SK-N-SH (cell line): ENCODE measurements around the gene NKX6-2. TPM values are rescaled to one million over a fixed set of nuclear protein-coding genes. Genes with fewer than 3 reads are reported as not detected.

ENCODE experiments used
- CTCF ChIA-PET: fragments of 300-600, 350-600 bp; formaldehyde crosslinking; extraction: SDS; loops from one replicate; lab custom pipeline; 2021; lab: Yijun Ruan, JAX
- POLR2A ChIA-PET: fragments of 350-600 bp; sonication (Branson Sonifier 250); formaldehyde crosslinking; extraction: SDS; loops from one replicate; lab custom pipeline; 2020; ENCODE audit warnings: antibody characterized with exemption, inconsistent platforms; lab: Yijun Ruan, JAX
- DNase-seq: peaks from one replicate; pipeline ENCODE4 v3.0.0; 2012
- H2AFZ ChIP-seq: fragments of 200-600 bp; sonication (generic); 2 replicates; pipeline ENCODE4 v1.8.1; 2016; ENCODE audit warnings: antibody characterized with exemption, mild to moderate bottlenecking, low read depth
- H3F3A ChIP-seq: fragments of 200-600 bp; sonication (generic); replicated peaks from 2 replicates; pipeline ENCODE3; 2016; ENCODE audit warnings: antibody characterized with exemption, mild to moderate bottlenecking; ENCODE audit not compliant: insufficient read depth
- H3K27ac ChIP-seq, 2 experiments: fragments of 200-500 bp in 1 of 2; fragments of 200-600 bp in 1 of 2; sonication (Bioruptor generic) in 1 of 2; sonication (generic), shearing (Covaris generic) in 1 of 2; 2 replicates each; pipeline versions ENCODE4 v1.5.1 to v1.6.1; 2014 to 2016; ENCODE audit warnings: low read depth in 2 of 2, inconsistent platforms in 1 of 2, low read length in 1 of 2, mild to moderate bottlenecking in 1 of 2, mixed read lengths in 1 of 2
- H3K27me3 ChIP-seq: fragments of 200-600 bp; sonication (generic), shearing (Covaris generic); 2 replicates; pipeline ENCODE4 v1.6.1; 2016; ENCODE audit warnings: mixed run types; ENCODE audit not compliant: insufficient read depth
- H3K36me3 ChIP-seq, 2 experiments: fragments of 200-500 bp in 1 of 2; fragments of 200-600 bp in 1 of 2; sonication (Bioruptor generic) in 1 of 2; sonication (generic) in 1 of 2; replicated peaks in 1 of 2; 2 replicates each; pipeline versions ENCODE3 to v1.5.1; 2014 to 2016; ENCODE audit warnings: low read length in 1 of 2, mild to moderate bottlenecking in 1 of 2; ENCODE audit not compliant: insufficient read depth in 2 of 2, control insufficient read depth in 1 of 2
- H3K4me1 ChIP-seq, 2 experiments: fragments of 200-500 bp in 1 of 2; fragments of 200-600 bp in 1 of 2; sonication (Bioruptor generic) in 1 of 2; sonication (generic), shearing (Covaris generic) in 1 of 2; 2 replicates each; pipeline versions ENCODE4 v1.5.1 to v1.6.1; 2014 to 2016; ENCODE audit warnings: low read depth in 1 of 2, low read length in 1 of 2, mixed run types in 1 of 2; ENCODE audit not compliant: insufficient read depth in 2 of 2, control insufficient read depth in 1 of 2
- H3K4me2 ChIP-seq: fragments of 200-600 bp; sonication (generic), shearing (Covaris generic); 2 replicates; pipeline ENCODE4 v1.6.1; 2017; ENCODE audit warnings: mixed run types
- H3K4me3 ChIP-seq, 2 experiments: fragments of 200-500 bp in 1 of 2; fragments of 200-600 bp in 1 of 2; sonication (Bioruptor generic) in 1 of 2; sonication (generic), shearing (Covaris generic) in 1 of 2; 2 replicates each; pipeline versions ENCODE4 v1.5.1 to v1.8.1; 2014 to 2016; ENCODE audit warnings: low read depth in 2 of 2, inconsistent platforms in 1 of 2, low read length in 1 of 2, mild to moderate bottlenecking in 1 of 2, mixed read lengths in 1 of 2, moderate library complexity in 1 of 2
- H3K79me2 ChIP-seq: fragments of 200-600 bp; sonication (generic); 2 replicates; pipeline ENCODE4 v1.8.1; 2017; ENCODE audit warnings: mild to moderate bottlenecking; ENCODE audit not compliant: insufficient read depth
- H3K9ac ChIP-seq: fragments of 200-600 bp; sonication (generic); 2 replicates; pipeline ENCODE4 v1.6.1; 2017; ENCODE audit warnings: mixed run types
- H3K9me2 ChIP-seq: fragments of 200-600 bp; sonication (generic); 2 replicates; pipeline ENCODE4 v1.6.1; 2017; ENCODE audit warnings: mixed run types
- H3K9me3 ChIP-seq: fragments of 200-600 bp; sonication (generic); 2 replicates; pipeline ENCODE4 v1.6.1; 2017; ENCODE audit warnings: mixed run types, mild to moderate bottlenecking, moderate library complexity
- H4K20me1 ChIP-seq: fragments of 200-600 bp; sonication (generic); 2 replicates; pipeline ENCODE4 v1.6.1; 2017; ENCODE audit warnings: mild to moderate bottlenecking, mixed run types; ENCODE audit not compliant: insufficient read depth
- ELF1 ChIP-seq: IDR thresholded peaks from 2 replicates; pipeline ENCODE4 v1.4.0; 2012
- FOSL2 ChIP-seq: IDR thresholded peaks from 2 replicates; pipeline ENCODE4 v1.4.0; 2012; ENCODE audit warnings: low read depth, mild to moderate bottlenecking, moderate library complexity, borderline replicate concordance
- FOXM1 ChIP-seq: IDR thresholded peaks from 2 replicates; pipeline ENCODE4 v1.4.0; 2012; ENCODE audit warnings: low read depth, mild to moderate bottlenecking
- GATA2 ChIP-seq: sonication (generic); formaldehyde crosslinking; IDR thresholded peaks from 2 replicates; pipeline ENCODE4 v1.5.0; 2020; ENCODE audit warnings: mild to moderate bottlenecking, missing genetic modification reagents
- MEF2A ChIP-seq: IDR thresholded peaks from 2 replicates; pipeline ENCODE4 v1.4.0; 2012; ENCODE audit warnings: low read depth, borderline replicate concordance
- NFIC ChIP-seq: IDR thresholded peaks from 2 replicates; pipeline ENCODE4 v1.4.0; 2012; ENCODE audit warnings: borderline replicate concordance
- NRF1 ChIP-seq: IDR thresholded peaks from 2 replicates; pipeline ENCODE4 v1.6.1; 2012; ENCODE audit warnings: low read depth, mild to moderate bottlenecking, low read length
- POLR2AphosphoS5 ChIP-seq: IDR thresholded peaks from 2 replicates; pipeline ENCODE4 v1.6.1; 2012; ENCODE audit warnings: low read depth, low read length
- RCOR1 ChIP-seq: fragments of 150-350 bp; IDR thresholded peaks from 2 replicates; pipeline ENCODE4 v1.6.1; 2017; ENCODE audit warnings: antibody characterized with exemption, low read length
- SIN3A ChIP-seq: IDR thresholded peaks from 2 replicates; pipeline ENCODE4 v1.6.1; 2012; ENCODE audit warnings: low read depth, mild to moderate bottlenecking, low read length, moderate library complexity, borderline replicate concordance
- TAF1 ChIP-seq: IDR thresholded peaks from 2 replicates; pipeline ENCODE4 v1.6.1; 2012; ENCODE audit warnings: low read depth, mild to moderate bottlenecking, low read length, moderate library complexity, borderline replicate concordance
- TCF12 ChIP-seq: IDR thresholded peaks from 2 replicates; pipeline ENCODE4 v1.4.0; 2012
- WGBS: methylation state at CpG from one replicate; pipeline ENCODE4 v1.1.6; 2017; ENCODE audit warnings: low lambda C conversion rate; 5-methylcytosine and 5-hydroxymethylcytosine counted together
- polyA plus RNA-seq, 3 experiments: library from polyadenylated mRNA; depleted of rRNA; stranded (reverse); fragments of >200 nt; gene quantifications; 2 replicates each; pipeline ENCODE4 v1.2.3, GENCODE V29; 2012
- TF ChIP-seq, protein P1 (sequence below): fragments of 150-350 bp; IDR thresholded peaks from 2 replicates; pipeline ENCODE4 v1.6.1; 2016; ENCODE audit warnings: mild to moderate bottlenecking, low read depth, low read length
- TF ChIP-seq, protein P2 (sequence below): fragments of 200-600 bp; sonication (generic); IDR thresholded peaks from 2 replicates; pipeline ENCODE4 v1.6.1; 2017; ENCODE audit warnings: antibody characterized with exemption, mild to moderate bottlenecking, moderate library complexity
- TF ChIP-seq, protein P3 (sequence below): IDR thresholded peaks from 2 replicates; pipeline ENCODE4 v1.6.1; 2012; ENCODE audit warnings: mild to moderate bottlenecking, low read depth, low read length, moderate library complexity
- TF ChIP-seq, protein P4 (sequence below): IDR thresholded peaks from 2 replicates; pipeline ENCODE4 v1.4.0; 2012; ENCODE audit warnings: low read depth, borderline replicate concordance
- TF ChIP-seq, protein P5 (sequence below): IDR thresholded peaks from 2 replicates; pipeline ENCODE4 v1.4.0; 2012; ENCODE audit warnings: low read depth, borderline replicate concordance
- TF ChIP-seq, protein P6 (sequence below): IDR thresholded peaks from 2 replicates; pipeline ENCODE4 v1.4.0; 2012; ENCODE audit warnings: low read depth

The NKX6-2 gene
- polyA plus RNA-seq, 1 of the 3 experiments (the other 2 are of a cell fraction): not detected

DNA sequence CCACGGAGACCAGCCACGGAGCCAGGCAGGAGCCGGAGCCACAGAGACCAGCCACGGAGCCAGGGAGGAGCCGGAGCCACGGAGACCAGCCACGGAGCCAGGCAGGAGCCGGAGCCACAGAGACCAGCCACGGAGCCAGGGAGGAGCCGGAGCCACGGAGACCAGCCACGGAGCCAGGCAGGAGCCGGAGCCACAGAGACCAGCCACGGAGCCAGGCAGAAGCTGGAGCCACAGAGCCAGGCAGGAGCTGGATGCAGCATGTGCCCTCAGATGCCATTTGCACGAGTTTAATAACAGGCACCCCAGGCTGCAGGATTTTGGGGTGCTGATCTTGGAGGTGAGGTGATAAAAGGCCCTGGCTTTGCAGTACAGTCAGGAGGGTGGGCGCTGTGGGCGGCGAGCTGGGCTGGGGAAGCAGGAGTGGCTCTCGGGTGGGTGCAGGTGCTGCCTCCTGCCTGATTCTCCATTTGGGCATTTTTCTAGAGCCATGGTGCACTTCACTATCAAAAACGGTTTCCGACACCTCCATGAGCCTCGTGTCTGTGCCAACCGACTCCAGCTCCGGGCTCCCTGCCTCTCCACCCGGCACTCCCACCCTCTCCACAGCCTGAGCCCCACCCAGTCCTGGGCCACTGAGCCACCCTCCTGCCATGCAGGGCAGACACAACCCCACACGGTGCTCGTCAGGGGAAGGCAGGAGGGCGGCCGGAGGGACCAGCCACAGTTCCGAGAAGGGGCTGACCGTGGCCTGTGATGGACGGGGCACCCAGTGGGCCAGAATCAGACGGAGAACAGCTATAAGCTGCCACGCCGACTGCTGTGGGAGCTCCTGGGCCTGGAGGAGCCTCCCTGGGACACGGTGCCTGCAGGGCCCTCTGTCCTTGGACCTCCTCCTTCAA is 40.8 kb upstream of the NKX6-2 start:
- H3K4me2 ChIP-seq: no peak overlapping the region

More for the DNA sequence above, 40.8 kb upstream of the NKX6-2 start:
- Histone ChIP-seq H3K4me1 (no peaks in the 10 kb centered on the region; a peak in 1 of 4 replicates), H3K9me3 (no peaks in the 10 kb centered on the region), H3K36me3 (no peaks in the 10 kb centered on the region), H3K79me2 (no peaks in the 10 kb centered on the region), H3F3A (peaks cover 4% of the 10 kb centered on the region), H4K20me1 (no peaks in the 10 kb centered on the region), H3K27me3 (no peaks in the 10 kb centered on the region; the same call in 1 of the 2 replicates), H3K27ac (no peak overlapping the region), H3K9me2 (no peaks in the 10 kb centered on the region), H3K4me3 (no peak overlapping the region), H3K9ac (no peak overlapping the region), H2AFZ (no peak overlapping the region)
- ChIA-PET POLR2A (no interaction called here), CTCF (no interaction called here)
- DNase-seq: no peak
- 69% methylated on average over 25 of the region's 36 CpGs for WGBS
- TF ChIP-seq RCOR1: no peak
- TF ChIP-seq, protein P1, sequence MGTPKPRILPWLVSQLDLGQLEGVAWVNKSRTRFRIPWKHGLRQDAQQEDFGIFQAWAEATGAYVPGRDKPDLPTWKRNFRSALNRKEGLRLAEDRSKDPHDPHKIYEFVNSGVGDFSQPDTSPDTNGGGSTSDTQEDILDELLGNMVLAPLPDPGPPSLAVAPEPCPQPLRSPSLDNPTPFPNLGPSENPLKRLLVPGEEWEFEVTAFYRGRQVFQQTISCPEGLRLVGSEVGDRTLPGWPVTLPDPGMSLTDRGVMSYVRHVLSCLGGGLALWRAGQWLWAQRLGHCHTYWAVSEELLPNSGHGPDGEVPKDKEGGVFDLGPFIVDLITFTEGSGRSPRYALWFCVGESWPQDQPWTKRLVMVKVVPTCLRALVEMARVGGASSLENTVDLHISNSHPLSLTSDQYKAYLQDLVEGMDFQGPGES: no peak
- TF ChIP-seq FOXM1: no peak
- no peak for TF ChIP-seq TAF1
- TF ChIP-seq, protein P2, sequence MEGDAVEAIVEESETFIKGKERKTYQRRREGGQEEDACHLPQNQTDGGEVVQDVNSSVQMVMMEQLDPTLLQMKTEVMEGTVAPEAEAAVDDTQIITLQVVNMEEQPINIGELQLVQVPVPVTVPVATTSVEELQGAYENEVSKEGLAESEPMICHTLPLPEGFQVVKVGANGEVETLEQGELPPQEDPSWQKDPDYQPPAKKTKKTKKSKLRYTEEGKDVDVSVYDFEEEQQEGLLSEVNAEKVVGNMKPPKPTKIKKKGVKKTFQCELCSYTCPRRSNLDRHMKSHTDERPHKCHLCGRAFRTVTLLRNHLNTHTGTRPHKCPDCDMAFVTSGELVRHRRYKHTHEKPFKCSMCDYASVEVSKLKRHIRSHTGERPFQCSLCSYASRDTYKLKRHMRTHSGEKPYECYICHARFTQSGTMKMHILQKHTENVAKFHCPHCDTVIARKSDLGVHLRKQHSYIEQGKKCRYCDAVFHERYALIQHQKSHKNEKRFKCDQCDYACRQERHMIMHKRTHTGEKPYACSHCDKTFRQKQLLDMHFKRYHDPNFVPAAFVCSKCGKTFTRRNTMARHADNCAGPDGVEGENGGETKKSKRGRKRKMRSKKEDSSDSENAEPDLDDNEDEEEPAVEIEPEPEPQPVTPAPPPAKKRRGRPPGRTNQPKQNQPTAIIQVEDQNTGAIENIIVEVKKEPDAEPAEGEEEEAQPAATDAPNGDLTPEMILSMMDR: no peak
- TF ChIP-seq NRF1: no peak
- TF ChIP-seq, protein P3, sequence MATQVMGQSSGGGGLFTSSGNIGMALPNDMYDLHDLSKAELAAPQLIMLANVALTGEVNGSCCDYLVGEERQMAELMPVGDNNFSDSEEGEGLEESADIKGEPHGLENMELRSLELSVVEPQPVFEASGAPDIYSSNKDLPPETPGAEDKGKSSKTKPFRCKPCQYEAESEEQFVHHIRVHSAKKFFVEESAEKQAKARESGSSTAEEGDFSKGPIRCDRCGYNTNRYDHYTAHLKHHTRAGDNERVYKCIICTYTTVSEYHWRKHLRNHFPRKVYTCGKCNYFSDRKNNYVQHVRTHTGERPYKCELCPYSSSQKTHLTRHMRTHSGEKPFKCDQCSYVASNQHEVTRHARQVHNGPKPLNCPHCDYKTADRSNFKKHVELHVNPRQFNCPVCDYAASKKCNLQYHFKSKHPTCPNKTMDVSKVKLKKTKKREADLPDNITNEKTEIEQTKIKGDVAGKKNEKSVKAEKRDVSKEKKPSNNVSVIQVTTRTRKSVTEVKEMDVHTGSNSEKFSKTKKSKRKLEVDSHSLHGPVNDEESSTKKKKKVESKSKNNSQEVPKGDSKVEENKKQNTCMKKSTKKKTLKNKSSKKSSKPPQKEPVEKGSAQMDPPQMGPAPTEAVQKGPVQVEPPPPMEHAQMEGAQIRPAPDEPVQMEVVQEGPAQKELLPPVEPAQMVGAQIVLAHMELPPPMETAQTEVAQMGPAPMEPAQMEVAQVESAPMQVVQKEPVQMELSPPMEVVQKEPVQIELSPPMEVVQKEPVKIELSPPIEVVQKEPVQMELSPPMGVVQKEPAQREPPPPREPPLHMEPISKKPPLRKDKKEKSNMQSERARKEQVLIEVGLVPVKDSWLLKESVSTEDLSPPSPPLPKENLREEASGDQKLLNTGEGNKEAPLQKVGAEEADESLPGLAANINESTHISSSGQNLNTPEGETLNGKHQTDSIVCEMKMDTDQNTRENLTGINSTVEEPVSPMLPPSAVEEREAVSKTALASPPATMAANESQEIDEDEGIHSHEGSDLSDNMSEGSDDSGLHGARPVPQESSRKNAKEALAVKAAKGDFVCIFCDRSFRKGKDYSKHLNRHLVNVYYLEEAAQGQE: no peak
- TF ChIP-seq, protein P4, sequence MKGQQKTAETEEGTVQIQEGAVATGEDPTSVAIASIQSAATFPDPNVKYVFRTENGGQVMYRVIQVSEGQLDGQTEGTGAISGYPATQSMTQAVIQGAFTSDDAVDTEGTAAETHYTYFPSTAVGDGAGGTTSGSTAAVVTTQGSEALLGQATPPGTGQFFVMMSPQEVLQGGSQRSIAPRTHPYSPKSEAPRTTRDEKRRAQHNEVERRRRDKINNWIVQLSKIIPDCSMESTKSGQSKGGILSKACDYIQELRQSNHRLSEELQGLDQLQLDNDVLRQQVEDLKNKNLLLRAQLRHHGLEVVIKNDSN: no peak
- TF ChIP-seq, protein P5, sequence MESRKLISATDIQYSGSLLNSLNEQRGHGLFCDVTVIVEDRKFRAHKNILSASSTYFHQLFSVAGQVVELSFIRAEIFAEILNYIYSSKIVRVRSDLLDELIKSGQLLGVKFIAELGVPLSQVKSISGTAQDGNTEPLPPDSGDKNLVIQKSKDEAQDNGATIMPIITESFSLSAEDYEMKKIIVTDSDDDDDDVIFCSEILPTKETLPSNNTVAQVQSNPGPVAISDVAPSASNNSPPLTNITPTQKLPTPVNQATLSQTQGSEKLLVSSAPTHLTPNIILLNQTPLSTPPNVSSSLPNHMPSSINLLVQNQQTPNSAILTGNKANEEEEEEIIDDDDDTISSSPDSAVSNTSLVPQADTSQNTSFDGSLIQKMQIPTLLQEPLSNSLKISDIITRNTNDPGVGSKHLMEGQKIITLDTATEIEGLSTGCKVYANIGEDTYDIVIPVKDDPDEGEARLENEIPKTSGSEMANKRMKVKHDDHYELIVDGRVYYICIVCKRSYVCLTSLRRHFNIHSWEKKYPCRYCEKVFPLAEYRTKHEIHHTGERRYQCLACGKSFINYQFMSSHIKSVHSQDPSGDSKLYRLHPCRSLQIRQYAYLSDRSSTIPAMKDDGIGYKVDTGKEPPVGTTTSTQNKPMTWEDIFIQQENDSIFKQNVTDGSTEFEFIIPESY: no peak
- no peak for TF ChIP-seq NFIC
- no peak for TF ChIP-seq POLR2AphosphoS5
- TF ChIP-seq SIN3A: no peak
- no peak for TF ChIP-seq GATA2 (CRISPR knock-in tag)
- no peak for TF ChIP-seq MEF2A
- TF ChIP-seq, protein P6, sequence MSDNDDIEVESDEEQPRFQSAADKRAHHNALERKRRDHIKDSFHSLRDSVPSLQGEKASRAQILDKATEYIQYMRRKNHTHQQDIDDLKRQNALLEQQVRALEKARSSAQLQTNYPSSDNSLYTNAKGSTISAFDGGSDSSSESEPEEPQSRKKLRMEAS: no peak
- TF ChIP-seq ELF1: no peak
- no peak for TF ChIP-seq FOSL2
- TF ChIP-seq TCF12: no peak
